HepG2 (cell line): ENCODE results near the gene WFDC6. TPM values are rescaled to one million over a fixed set of nuclear protein-coding genes. Genes with fewer than 3 reads are reported as not detected.

Experiments used
- ATAC-seq: fragments of 200-7000 bp; cut with Tn5 transposase; 3 replicates; pipeline ENCODE4 v1.9.1; 2020; ENCODE audit warnings: mild to moderate bottlenecking, moderate library complexity
- BruUV-seq: library from RNA; stranded (reverse); fragments of 400-500 nt; replicated peaks from 2 replicates; lab custom pipeline; 2021; lab: Mats Ljungman, UMichigan
- CTCF ChIA-PET: fragments of 300-600 bp; formaldehyde crosslinking; extraction: SDS; loops from one replicate; lab custom pipeline; 2021; ENCODE audit warnings: low total read pairs, inconsistent platforms, low intra/inter-chr PET ratio; lab: Yijun Ruan, JAX
- POLR2A ChIA-PET: fragments of 350-600 bp; sonication (Branson Sonifier 250); formaldehyde crosslinking; loops from one replicate; lab custom pipeline; 2020; ENCODE audit warnings: antibody characterized with exemption, inconsistent platforms; lab: Yijun Ruan, JAX
- DNase-seq: peaks from one replicate; pipeline ENCODE4 v3.0.0-alpha.2; 2015; ENCODE audit warnings: low spot score
- FAIRE-seq: peaks from 3 replicates; lab custom pipeline; 2011; peaks lifted over from hg19 to GRCh38; lab: Jason Lieb, UNC
- H2AFZ ChIP-seq: one replicate; pipeline ENCODE4 v1.6.1; 2011; ENCODE audit warnings: low read length, inconsistent platforms
- H3K27ac ChIP-seq: fragments of 300-600 bp; 3 replicates; pipeline ENCODE4 v1.8.0; 2011; ENCODE audit warnings: mixed run types, mild to moderate bottlenecking, mixed read lengths, low read length, inconsistent platforms; ENCODE audit not compliant: insufficient read depth; ENCODE audit errors: extremely low read length
- H3K27me3 ChIP-seq, 2 experiments: fragments of 200-600 bp in 1 of 2; 2 replicates in 1 of 2; 3 replicates in 1 of 2; pipeline versions ENCODE4 v1.6.0 to v1.8.0; 2011; ENCODE audit warnings: low read length in 2 of 2, mild to moderate bottlenecking in 2 of 2, moderate library complexity in 2 of 2, inconsistent platforms in 1 of 2; ENCODE audit not compliant: insufficient read depth in 2 of 2, control insufficient read depth in 1 of 2
- H3K36me3 ChIP-seq, 2 experiments: fragments of 200-600 bp in 1 of 2; replicated peaks in 1 of 2; 2 replicates in 1 of 2; 3 replicates in 1 of 2; pipeline versions ENCODE4 v1.5.1 to v1.8.0; 2011; ENCODE audit warnings: low read length in 2 of 2, inconsistent platforms in 1 of 2; ENCODE audit not compliant: insufficient read depth in 2 of 2, control insufficient read depth in 1 of 2
- H3K4me1 ChIP-seq: 2 replicates; pipeline ENCODE4 v1.5.1; 2012; ENCODE audit warnings: low read length, inconsistent platforms; ENCODE audit not compliant: insufficient read depth
- H3K4me2 ChIP-seq: 2 replicates; pipeline ENCODE4 v1.6.0; 2011; ENCODE audit warnings: low read depth, low read length, inconsistent platforms
- H3K4me3 ChIP-seq, 3 experiments: fragments of 200-600 bp in 1 of 3; sonication (generic), shearing (Covaris generic) in 1 of 3; replicated peaks in 1 of 3; 2 replicates each; pipeline ENCODE4 v1.5.1; 2011 to 2016; ENCODE audit warnings: low read length in 3 of 3, inconsistent platforms in 2 of 3, low read depth in 2 of 3, mild to moderate bottlenecking in 2 of 3, control low read depth in 1 of 3, mixed read lengths in 1 of 3; ENCODE audit not compliant: insufficient read depth in 1 of 3
- H3K79me2 ChIP-seq: one replicate; pipeline ENCODE4 v1.6.1; 2011; ENCODE audit warnings: low read length, inconsistent platforms; ENCODE audit not compliant: insufficient read depth
- H3K9ac ChIP-seq: 2 replicates; pipeline ENCODE4 v1.6.0; 2011; ENCODE audit warnings: mild to moderate bottlenecking, low read depth, low read length, inconsistent platforms; ENCODE audit not compliant: insufficient read depth
- H3K9me3 ChIP-seq: 2 replicates; pipeline ENCODE4 v1.5.1; 2012; ENCODE audit warnings: mild to moderate bottlenecking, low read length
- H4K20me1 ChIP-seq: 2 replicates; pipeline ENCODE4 v1.6.0; 2011; ENCODE audit warnings: inconsistent platforms, mild to moderate bottlenecking, low read length, moderate library complexity; ENCODE audit not compliant: insufficient read depth
- AHR ChIP-seq: IDR thresholded peaks from 2 replicates; pipeline ENCODE4 v1.6.1; 2018; ENCODE audit warnings: missing genetic modification reagents, missing compliant biosample characterization
- ATF4 ChIP-seq, 2 experiments: fragments of 450-650 bp in 1 of 2; sonication (generic) in 1 of 2; formaldehyde crosslinking; IDR thresholded peaks; 2 replicates each; pipeline versions ENCODE4 v1.5.0 to v1.8.0; 2020 to 2022; ENCODE audit warnings: mild to moderate bottlenecking in 1 of 2, missing genetic modification reagents in 1 of 2
- GLMP ChIP-seq: sonication (generic); formaldehyde crosslinking; IDR thresholded peaks from 2 replicates; pipeline ENCODE4 v1.9.0; 2021; ENCODE audit warnings: missing genetic modification reagents, mild to moderate bottlenecking, borderline replicate concordance
- GTF2F1 ChIP-seq: fragments of 150-350 bp; IDR thresholded peaks from 2 replicates; pipeline ENCODE4 v1.6.1; 2014; ENCODE audit warnings: low read length
- KDM3A ChIP-seq: IDR thresholded peaks from 2 replicates; pipeline ENCODE4 v1.6.1; 2018; ENCODE audit warnings: low read depth, missing compliant biosample characterization
- NFYB ChIP-seq: sonication (generic); formaldehyde crosslinking; IDR thresholded peaks from 2 replicates; pipeline ENCODE4 v1.4.0; 2020; ENCODE audit warnings: missing genetic modification reagents
- NR2C2 ChIP-seq: sonication (generic); formaldehyde crosslinking; IDR thresholded peaks from 2 replicates; pipeline ENCODE4 v1.4.0; 2020; ENCODE audit warnings: missing genetic modification reagents, mild to moderate bottlenecking, moderate library complexity, borderline replicate concordance
- RFX1 ChIP-seq: fragments of 450-650 bp; IDR thresholded peaks from 2 replicates; pipeline ENCODE4 v1.6.1; 2017
- SIX4 ChIP-seq: sonication (generic); formaldehyde crosslinking; IDR thresholded peaks from 2 replicates; pipeline ENCODE4 v1.4.0; 2020; ENCODE audit warnings: missing genetic modification reagents
- ZBTB4 ChIP-seq: sonication (generic); formaldehyde crosslinking; IDR thresholded peaks from 2 replicates; pipeline ENCODE4 v1.4.0; 2020; ENCODE audit warnings: missing genetic modification reagents, mild to moderate bottlenecking, borderline replicate concordance
- WGBS: methylation state at CpG from one replicate; pipeline ENCODE4 v1.1.6; 2017; ENCODE audit warnings: low lambda C conversion rate; 5-methylcytosine and 5-hydroxymethylcytosine counted together
- in situ Hi-C: cut with HindIII; loops from 2 replicates; pipeline ENCODE4 v1.10.0; 2017; ENCODE audit warnings: low pct_unique_long_range_greater_than_20kb; ENCODE audit not compliant: extremely low pct_ligation_motif_present
- intact Hi-C: fragments of 100-400 bp; cut with micrococcal nuclease; formaldehyde crosslinking; loops from one replicate; pipeline ENCODE4 v1.10.0; 2022; ENCODE audit not compliant: unreplicated experiment
- polyA plus RNA-seq, 8 experiments: library from polyadenylated mRNA; depleted of rRNA in 3 of 8; stranded (reverse) in 7 of 8; unstranded in 1 of 8; fragments of >200 nt; fragmentation: Illumina TruSeq in 4 of 8; extraction: Trizol in 4 of 8; gene quantifications; 2 replicates each; pipeline versions ENCODE4 v1.2.1 to v1.2.3, GENCODE V29; 2011 to 2016; ENCODE audit warnings: low read depth in 4 of 8, missing spikeins in 1 of 8, mixed read lengths in 1 of 8; ENCODE audit not compliant: insufficient read depth in 1 of 8
- total RNA-seq, 5 experiments: library from RNA; depleted of rRNA; stranded (reverse); fragments of >200 nt; fragmentation: Illumina TruSeq; extraction: Trizol; gene quantifications; 2 replicates each; pipeline ENCODE4 v1.2.3, GENCODE V29; 2016; ENCODE audit warnings: low read depth in 1 of 5

WFDC6 gene
- total and polyA plus RNA-seq, 2 of the 13 experiments (the other 11 are each of a cell fraction or from before 2014, with no cell fraction given) = not detected

GRCh38 chr20:45507011-45507820 is 32.1 kb downstream of the WFDC6 start:
- Histone ChIP-seq H2AFZ (no peak overlapping the region), H3K9ac (no peak overlapping the region), H3K79me2 (no peaks in the 10 kb centered on the region), H3K4me2 (no peak overlapping the region), H4K20me1 (no peaks in the 10 kb centered on the region), H3K27ac (no peak overlapping the region), H3K4me1 (peaks cover 6% of the 10 kb centered on the region; the same call in 1 of the 2 replicates), H3K27me3 (peaks cover 0 to 15% of the 10 kb centered on the region in 2 experiments; a peak in 2 of 5 replicates), H3K36me3 (no peaks in the 10 kb centered on the region), H3K9me3 (no peaks in the 10 kb centered on the region), H3K4me3 (no peak overlapping the region)
- FAIRE-seq (no peak), DNase-seq (no peak), ATAC-seq (no peak)
- ChIA-PET CTCF (no interaction called here), POLR2A (no interaction called here)
- no TSS peak for BruUV-seq
- TF ChIP-seq GLMP (CRISPR knock-in tag) (no peak), ATF4 (CRISPR knock-in tag; IDR thresholded peaks at IDR 0.05) (peak in 1 of 2 experiments; percentile 44; a peak in 1 of 4 replicates)
- intact Hi-C loops (no loop called here), in situ Hi-C loops (no loop called here)
- WGBS = 49% methylated on average over 5 of the region's 5 CpGs

- Histone ChIP-seq H3K27me3 (peaks cover 0 to 19% of the 10 kb centered on the region in 2 experiments; a peak in 2 of 5 replicates), H3K36me3 (no peaks in the 10 kb centered on the region), H3K9ac (no peak overlapping the region), H4K20me1 (no peaks in the 10 kb centered on the region), H3K4me2 (no peak overlapping the region), H3K79me2 (no peaks in the 10 kb centered on the region), H2AFZ (no peak overlapping the region), H3K9me3 (no peaks in the 10 kb centered on the region), H3K4me1 (peaks cover 6% of the 10 kb centered on the region; the same call in 1 of the 2 replicates), H3K4me3 (no peak overlapping the region), H3K27ac (no peak overlapping the region)
- DNase-seq (peak; percentile 17), FAIRE-seq (no peak), ATAC-seq (no peak)
- in situ Hi-C loops (no loop called here), intact Hi-C loops (no loop called here)
- ChIA-PET CTCF (no interaction called here), POLR2A (no interaction called here)
- WGBS = 2% methylated on average over 2 of the region's 2 CpGs
- no TSS peak for BruUV-seq
- TF ChIP-seq AHR (no peak), NFYB (CRISPR knock-in tag) (peak; percentile 61), ATF4 (CRISPR knock-in tag; IDR thresholded peaks at IDR 0.05) (0 out of 4 replicates have a peak, but pooled peaks of 1 of the 2 experiments have one; percentile 26), ZBTB4 (CRISPR knock-in tag) (no peak), NR2C2 (peak; percentile 62; the same call in 1 of the 2 replicates), GTF2F1 (no peak), SIX4 (CRISPR knock-in tag) (no peak), RFX1 (no peak), KDM3A (CRISPR knock-in tag) (no peak)
Observed at GRCh38 chr20:45506398-45506797, 32.9 kb downstream of the WFDC6 start.
